IPS-18a (cell line): Measurements from ENCODE around the gene HOXA4.

Experiments used
- H3K27ac ChIP-seq: one replicate; pipeline ENCODE4 v1.5.1; 2013; ENCODE audit warnings: low read length
- H3K27me3 ChIP-seq: one replicate; pipeline ENCODE4 v1.6.1; 2013; ENCODE audit warnings: mild to moderate bottlenecking, low read length; ENCODE audit not compliant: control insufficient read depth, insufficient read depth
- H3K36me3 ChIP-seq: one replicate; pipeline ENCODE4 v1.6.1; 2013; ENCODE audit warnings: low read depth, low read length; ENCODE audit not compliant: control insufficient read depth
- H3K4me1 ChIP-seq: one replicate; pipeline ENCODE4 v1.6.1; 2013; ENCODE audit warnings: low read depth, low read length; ENCODE audit not compliant: control insufficient read depth
- H3K4me3 ChIP-seq: one replicate; pipeline ENCODE4 v1.5.1; 2013; ENCODE audit warnings: low read length
- H3K9ac ChIP-seq: one replicate; pipeline ENCODE4 v1.6.1; 2013; ENCODE audit warnings: mild to moderate bottlenecking, low read length, moderate library complexity
- H3K9me3 ChIP-seq: one replicate; pipeline ENCODE4 v1.6.1; 2013; ENCODE audit warnings: low read depth, low read length; ENCODE audit not compliant: control insufficient read depth

The HOXA4 gene

DNA sequence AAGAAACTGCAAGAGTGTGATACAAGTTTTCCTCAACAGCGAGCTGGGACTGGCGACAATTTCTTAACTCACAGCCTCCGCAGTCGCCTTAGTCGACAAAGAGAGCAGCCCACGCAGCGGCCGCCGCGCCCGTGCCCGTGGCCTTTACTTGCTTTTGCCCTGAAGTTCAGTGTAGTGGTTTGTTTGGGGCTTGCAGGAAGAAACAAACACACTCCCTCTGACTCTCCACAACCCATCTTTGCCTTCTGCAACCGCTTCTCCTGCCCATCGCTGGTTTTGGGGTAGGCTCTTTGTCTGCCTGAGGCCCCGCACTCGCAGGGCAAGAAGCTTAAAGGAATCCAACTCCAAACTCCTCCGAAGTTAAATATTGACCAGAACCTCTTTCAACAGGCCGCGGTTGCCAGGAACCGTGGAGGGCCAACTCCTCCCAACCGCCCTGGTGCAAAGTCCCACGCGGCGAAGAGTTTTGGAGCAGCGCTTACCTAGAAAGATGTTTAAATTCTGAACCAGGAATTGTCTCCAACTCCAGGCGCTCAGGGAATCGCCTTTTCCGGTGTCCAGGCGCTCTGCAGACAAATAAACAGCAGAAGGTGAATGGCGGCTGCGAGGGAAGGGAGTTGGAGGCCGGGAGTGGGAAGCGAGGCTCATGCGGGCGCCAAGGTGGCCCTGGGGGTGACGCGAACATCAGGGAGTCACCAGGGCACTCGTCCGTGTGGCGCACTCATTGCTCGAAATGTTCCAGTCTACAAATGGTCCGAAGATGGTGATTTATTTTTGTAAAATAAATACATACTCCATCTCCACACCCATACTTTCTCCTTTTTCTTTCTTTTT lies 8.3 kb downstream of the HOXA4 start:
- no peak overlapping the region for H3K4me3 ChIP-seq
- peaks cover 4% of the 10 kb centered on the region for H3K9me3 ChIP-seq
- H3K4me1 ChIP-seq = no peaks in the 10 kb centered on the region
- peaks cover 100% of the 10 kb centered on the region for H3K27me3 ChIP-seq
- no peak overlapping the region for H3K9ac ChIP-seq
- H3K36me3 ChIP-seq = no peaks in the 10 kb centered on the region
- no peak overlapping the region for H3K27ac ChIP-seq

DNA sequence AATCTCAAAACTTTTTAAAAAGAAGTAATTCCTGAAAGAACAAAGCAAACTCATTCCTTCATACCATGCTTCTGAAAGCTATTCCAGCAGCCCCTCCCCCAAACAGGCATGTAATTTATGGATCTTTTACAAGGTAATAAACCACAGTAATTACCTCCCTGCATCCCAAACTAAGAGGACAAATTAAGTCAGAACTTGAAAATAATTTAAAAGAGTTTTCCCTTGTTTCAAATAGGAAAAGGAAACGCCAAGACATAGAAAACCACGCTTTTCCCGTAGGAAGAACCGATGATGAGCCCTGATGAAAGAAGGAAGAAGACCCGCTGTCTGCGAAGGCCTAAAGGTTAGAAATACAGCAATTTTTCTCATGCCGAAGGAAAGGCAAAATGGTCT lies 8.9 kb downstream of the HOXA4 start:
- Histone ChIP-seq H3K27me3 (peaks cover 100% of the 10 kb centered on the region), H3K36me3 (no peaks in the 10 kb centered on the region), H3K9ac (no peak overlapping the region), H3K4me1 (no peaks in the 10 kb centered on the region), H3K27ac (no peak overlapping the region), H3K4me3 (no peak overlapping the region), H3K9me3 (peaks cover 4% of the 10 kb centered on the region)

DNA sequence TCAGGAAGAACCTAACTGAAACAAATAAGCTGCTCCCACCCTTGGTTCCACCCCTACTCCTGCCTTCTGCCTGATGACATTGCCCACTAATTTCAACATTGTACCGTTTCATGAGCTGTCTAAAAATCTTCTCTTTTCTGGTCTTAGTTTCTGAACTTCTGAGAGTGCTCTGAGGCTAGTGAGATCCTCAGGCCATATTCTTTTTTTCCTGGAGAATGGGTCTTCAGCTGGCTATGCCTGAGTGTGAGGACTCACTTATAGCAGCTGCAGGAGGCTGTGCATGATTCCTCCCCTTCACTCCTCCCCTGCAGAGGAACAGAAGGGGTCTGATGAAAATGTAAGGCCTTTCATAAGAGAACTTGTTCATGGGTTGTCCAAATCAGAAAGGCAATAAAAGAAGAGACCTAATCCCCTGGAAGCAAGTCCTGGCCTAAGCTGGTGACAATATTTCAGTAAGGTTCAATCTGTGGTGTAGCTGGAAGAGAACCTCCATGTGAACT lies 11.1 kb downstream of the HOXA4 start:
- Histone ChIP-seq H3K36me3 (no peaks in the 10 kb centered on the region), H3K27ac (no peak overlapping the region), H3K9me3 (peaks cover 4% of the 10 kb centered on the region), H3K4me1 (no peaks in the 10 kb centered on the region), H3K27me3 (peaks cover 100% of the 10 kb centered on the region), H3K9ac (no peak overlapping the region), H3K4me3 (no peak overlapping the region)

DNA sequence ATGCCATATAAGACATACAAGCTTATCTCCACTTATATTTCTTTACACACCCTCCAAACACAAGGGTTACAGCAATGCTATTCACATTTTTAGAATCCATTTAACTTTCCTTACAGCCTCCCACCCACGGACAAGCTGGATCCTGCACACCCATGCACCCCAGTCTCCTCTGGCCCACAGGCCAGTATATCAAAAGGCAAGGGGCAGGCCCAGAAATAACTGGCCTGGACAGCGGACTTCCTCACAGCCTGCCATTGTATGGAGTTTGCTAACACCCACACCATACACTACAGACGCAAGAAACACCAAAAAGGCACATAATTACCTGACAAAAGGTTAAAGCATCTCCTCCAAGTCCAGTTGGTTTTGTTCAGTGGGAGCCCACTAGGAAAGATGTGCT lies 12.0 kb downstream of the HOXA4 start:
- Histone ChIP-seq H3K9ac (no peak overlapping the region), H3K4me3 (no peak overlapping the region), H3K36me3 (no peaks in the 10 kb centered on the region), H3K27me3 (peaks cover 97% of the 10 kb centered on the region), H3K27ac (no peak overlapping the region), H3K4me1 (no peaks in the 10 kb centered on the region), H3K9me3 (peaks cover 4% of the 10 kb centered on the region)

GRCh38 chr7:27117887-27118491 lies 12.6 kb downstream of the HOXA4 start:
- H3K9ac ChIP-seq = no peak overlapping the region
- H3K4me3 ChIP-seq = no peak overlapping the region
- H3K9me3 ChIP-seq = peaks cover 4% of the 10 kb centered on the region
- H3K27me3 ChIP-seq = peaks cover 97% of the 10 kb centered on the region
- no peak overlapping the region for H3K27ac ChIP-seq
- H3K36me3 ChIP-seq = no peaks in the 10 kb centered on the region
- H3K4me1 ChIP-seq = no peaks in the 10 kb centered on the region

- Histone ChIP-seq H3K36me3 (no peaks in the 10 kb centered on the region), H3K4me3 (no peak overlapping the region), H3K4me1 (no peaks in the 10 kb centered on the region), H3K9ac (no peak overlapping the region), H3K27ac (no peak overlapping the region), H3K9me3 (peaks cover 4% of the 10 kb centered on the region), H3K27me3 (peaks cover 97% of the 10 kb centered on the region)
These were observed 13.3 kb downstream of the HOXA4 start for GRCh38 chr7:27116962-27117886.

DNA sequence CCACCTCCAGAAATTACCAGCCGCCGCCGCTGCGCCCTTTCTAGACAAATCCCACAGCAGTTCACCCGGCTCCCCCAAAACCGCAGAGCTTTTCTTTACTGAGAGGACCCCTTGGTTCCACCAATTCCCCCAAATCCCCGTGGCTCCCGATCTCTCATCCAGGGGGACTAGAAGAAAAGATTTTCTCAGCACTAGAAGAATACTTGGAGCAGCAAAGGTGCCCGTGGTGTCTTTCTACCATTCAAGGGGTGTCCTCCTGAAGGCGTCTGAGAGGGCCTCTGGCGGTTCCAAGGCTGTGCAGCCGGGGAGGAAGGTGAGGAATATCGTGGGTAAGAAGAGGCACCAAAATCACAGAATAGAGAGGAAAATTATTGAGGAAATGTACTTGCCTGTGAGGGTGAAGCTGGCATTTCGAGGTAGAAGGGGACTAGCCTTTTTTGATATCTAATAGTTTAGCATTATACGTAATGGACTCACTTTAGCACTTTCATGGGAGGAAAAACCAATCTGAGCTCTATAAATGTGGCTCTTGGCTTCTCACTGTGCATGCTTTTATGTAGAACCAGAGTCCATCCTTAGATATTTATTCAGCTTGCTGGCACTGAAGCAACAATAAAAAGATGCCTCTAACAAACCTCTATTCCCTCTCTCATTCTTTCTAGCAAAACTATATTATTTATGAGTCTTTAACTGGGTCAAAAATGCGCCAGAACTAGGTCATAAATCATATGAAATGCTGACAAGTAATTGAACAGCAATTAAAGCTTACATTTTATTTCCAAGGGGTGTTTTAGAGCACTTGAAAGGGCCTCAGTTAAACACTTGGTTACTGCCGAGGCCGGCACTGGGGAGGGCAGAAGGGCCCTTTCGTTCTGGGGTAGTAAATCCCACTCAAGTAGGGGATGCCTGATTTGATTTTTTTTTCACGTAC lies 14.3 kb downstream of the HOXA4 start:
- peaks cover 4% of the 10 kb centered on the region for H3K9me3 ChIP-seq
- H3K9ac ChIP-seq = no peak overlapping the region
- no peaks in the 10 kb centered on the region for H3K4me1 ChIP-seq
- no peak overlapping the region for H3K27ac ChIP-seq
- no peak overlapping the region for H3K4me3 ChIP-seq
- H3K27me3 ChIP-seq = peaks cover 97% of the 10 kb centered on the region
- no peaks in the 10 kb centered on the region for H3K36me3 ChIP-seq

- Histone ChIP-seq H3K9me3 (peaks cover 4% of the 10 kb centered on the region), H3K27me3 (peaks cover 97% of the 10 kb centered on the region), H3K36me3 (no peaks in the 10 kb centered on the region), H3K27ac (no peak overlapping the region), H3K9ac (no peak overlapping the region), H3K4me3 (no peak overlapping the region), H3K4me1 (no peaks in the 10 kb centered on the region)
These were observed 15.1 kb downstream of the HOXA4 start for GRCh38 chr7:27115221-27116026.

DNA sequence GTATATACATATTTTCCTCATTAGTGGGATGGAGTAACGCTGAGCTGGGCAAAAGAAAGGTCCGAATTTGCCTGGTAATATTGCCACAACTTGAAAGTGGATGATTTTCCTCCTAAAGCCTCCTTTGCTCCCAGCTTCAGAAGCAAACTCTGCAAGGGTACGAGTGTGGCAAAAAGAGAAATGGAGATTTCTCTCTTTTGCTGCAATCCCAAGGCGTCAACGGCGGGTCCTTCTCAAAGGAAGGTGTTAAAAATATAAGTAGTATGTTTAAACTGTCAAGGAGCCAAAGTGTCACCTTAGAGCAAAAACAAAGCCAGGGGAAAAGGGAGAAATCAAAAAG lies 15.7 kb downstream of the HOXA4 start:
- Histone ChIP-seq H3K27ac (no peak overlapping the region), H3K36me3 (no peaks in the 10 kb centered on the region), H3K4me3 (no peak overlapping the region), H3K9ac (no peak overlapping the region), H3K4me1 (no peaks in the 10 kb centered on the region), H3K9me3 (peaks cover 3% of the 10 kb centered on the region), H3K27me3 (peaks cover 97% of the 10 kb centered on the region)

DNA sequence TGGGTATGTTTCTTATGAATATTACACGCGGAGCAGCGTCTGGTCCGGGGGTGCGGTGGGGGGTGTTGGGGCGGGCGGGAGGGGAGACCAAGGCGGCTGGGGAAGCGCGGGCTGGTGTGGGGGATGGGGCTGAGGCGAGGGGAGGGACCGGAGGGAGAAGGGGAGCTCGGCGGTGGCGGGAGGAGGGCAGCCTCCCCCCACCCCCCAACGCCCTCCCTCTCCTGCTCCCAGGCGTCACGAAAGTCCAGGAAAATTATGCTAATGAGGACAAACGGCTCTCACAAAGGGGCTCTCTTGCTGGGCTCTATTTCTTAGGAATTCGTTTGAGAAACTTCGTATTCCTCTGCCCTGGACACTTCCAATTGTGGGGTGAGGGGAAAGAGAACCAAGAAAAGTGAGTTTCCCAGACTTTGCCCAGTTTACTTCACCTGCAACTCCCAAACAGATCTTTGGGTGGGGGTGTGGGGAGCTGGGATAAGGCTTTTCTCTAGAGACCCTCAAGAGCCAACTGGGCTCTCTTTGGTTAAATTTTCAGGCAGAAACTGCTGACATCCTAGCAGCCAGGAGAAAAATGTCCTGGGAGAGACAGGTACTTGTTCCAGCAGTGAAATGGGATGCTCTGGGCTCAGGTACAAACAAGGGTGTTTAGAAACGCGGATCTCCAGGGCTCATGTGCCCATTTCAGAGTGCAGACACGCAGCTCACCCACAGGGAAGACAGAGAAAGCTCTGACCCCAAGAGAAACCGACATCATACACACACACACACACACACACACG lies 16.4 kb downstream of the HOXA4 start:
- Histone ChIP-seq H3K36me3 (no peaks in the 10 kb centered on the region), H3K9me3 (no peaks in the 10 kb centered on the region), H3K4me3 (no peak overlapping the region), H3K9ac (no peak overlapping the region), H3K4me1 (no peaks in the 10 kb centered on the region), H3K27ac (no peak overlapping the region), H3K27me3 (peaks cover 97% of the 10 kb centered on the region)
